HEK293 (cell line): Measurements from ENCODE around the gene TM7SF3.
A peak's percentile ranks its signal among the peaks of the same experiment; 100 is the strongest.

Experiments used
- GLIS2 ChIP-seq: fragments of 450-650 bp; formaldehyde crosslinking; IDR thresholded peaks from 2 replicates; pipeline ENCODE4 v1.5.1; 2016; ENCODE audit warnings: missing biosample characterization, missing genetic modification characterization
- PRDM1 ChIP-seq: fragments of 450-650 bp; formaldehyde crosslinking; IDR thresholded peaks from 2 replicates; pipeline ENCODE4; 2016; ENCODE audit warnings: missing biosample characterization, missing genetic modification characterization
- REPIN1 ChIP-seq: fragments of 450-650 bp; formaldehyde crosslinking; IDR thresholded peaks from 2 replicates; pipeline ENCODE4 v1.5.1; 2017; ENCODE audit warnings: missing biosample characterization, missing genetic modification characterization, low read depth
- SP2 ChIP-seq: fragments of 450-650 bp; formaldehyde crosslinking; IDR thresholded peaks from 2 replicates; pipeline ENCODE4 v1.5.1; 2016; ENCODE audit warnings: missing biosample characterization, missing genetic modification characterization
- TCF7L2 ChIP-seq: IDR thresholded peaks from 2 replicates; pipeline ENCODE4 v1.6.1; 2011; ENCODE audit warnings: low read depth, mild to moderate bottlenecking, inconsistent platforms, low read length, moderate library complexity, borderline replicate concordance
- ZBTB17 ChIP-seq: fragments of 450-650 bp; formaldehyde crosslinking; IDR thresholded peaks from 2 replicates; pipeline ENCODE4 v1.5.1; 2016; ENCODE audit warnings: missing biosample characterization, missing genetic modification characterization
- ZBTB20 ChIP-seq: fragments of 450-650 bp; formaldehyde crosslinking; IDR thresholded peaks from 2 replicates; pipeline ENCODE4 v1.5.1; 2016; ENCODE audit warnings: missing biosample characterization, missing genetic modification characterization
- ZFHX2 ChIP-seq: fragments of 450-650 bp; formaldehyde crosslinking; conservative IDR thresholded peaks from 2 replicates; pipeline ENCODE4 v1.5.1; 2016; ENCODE audit warnings: missing biosample characterization, missing genetic modification characterization
- ZIC2 ChIP-seq: fragments of 450-650 bp; formaldehyde crosslinking; IDR thresholded peaks from 2 replicates; pipeline ENCODE4 v1.5.1; 2016; ENCODE audit warnings: missing biosample characterization, missing genetic modification characterization
- ZNF292 ChIP-seq: fragments of 450-650 bp; formaldehyde crosslinking; IDR thresholded peaks from 2 replicates; pipeline ENCODE4 v1.5.1; 2016; ENCODE audit warnings: low read depth, missing biosample characterization, missing genetic modification characterization, borderline replicate concordance
- ZNF302 ChIP-seq: fragments of 450-650 bp; formaldehyde crosslinking; IDR thresholded peaks from 2 replicates; pipeline ENCODE4 v1.5.1; 2016; ENCODE audit warnings: missing biosample characterization, missing genetic modification characterization, low read depth
- ZNF311 ChIP-seq: fragments of 450-650 bp; formaldehyde crosslinking; IDR thresholded peaks from 2 replicates; pipeline ENCODE4 v1.5.1; 2017; ENCODE audit warnings: missing biosample characterization, missing genetic modification characterization, borderline replicate concordance
- ZNF324 ChIP-seq: fragments of 450-650 bp; formaldehyde crosslinking; IDR thresholded peaks from 2 replicates; pipeline ENCODE4 v1.5.1; 2016; ENCODE audit warnings: missing biosample characterization, missing genetic modification characterization
- ZNF335 ChIP-seq: fragments of 450-650 bp; formaldehyde crosslinking; conservative IDR thresholded peaks from 2 replicates; pipeline ENCODE4 v1.5.1; 2016; ENCODE audit warnings: missing biosample characterization, missing genetic modification characterization
- ZNF501 ChIP-seq: fragments of 450-650 bp; formaldehyde crosslinking; IDR thresholded peaks from 2 replicates; pipeline ENCODE4 v1.5.1; 2016; ENCODE audit warnings: missing biosample characterization, missing genetic modification characterization
- ZNF530 ChIP-seq: fragments of 450-650 bp; formaldehyde crosslinking; IDR thresholded peaks from 2 replicates; pipeline ENCODE4 v1.5.1; 2016; ENCODE audit warnings: low read depth, missing biosample characterization, missing genetic modification characterization
- ZNF596 ChIP-seq: fragments of 450-650 bp; IDR thresholded peaks from 2 replicates; pipeline ENCODE4 v1.5.0; 2018; ENCODE audit warnings: missing biosample characterization, mild to moderate bottlenecking, missing genetic modification characterization, moderate library complexity
- ZNF768 ChIP-seq: fragments of 450-650 bp; formaldehyde crosslinking; IDR thresholded peaks from 2 replicates; pipeline ENCODE4 v1.5.1; 2018; ENCODE audit warnings: missing biosample characterization, mild to moderate bottlenecking, missing genetic modification characterization
- TF ChIP-seq, protein P1 (sequence below): fragments of 450-650 bp; formaldehyde crosslinking; IDR thresholded peaks from 2 replicates; pipeline ENCODE4 v1.5.1; 2016; ENCODE audit warnings: missing biosample characterization, missing genetic modification characterization
- TF ChIP-seq, protein P2 (sequence below): fragments of 450-650 bp; formaldehyde crosslinking; IDR thresholded peaks from 2 replicates; pipeline ENCODE4 v1.5.1; 2017; ENCODE audit warnings: missing biosample characterization, mild to moderate bottlenecking, missing genetic modification characterization, moderate library complexity
- TF ChIP-seq, protein P3 (sequence below): fragments of 450-650 bp; formaldehyde crosslinking; IDR thresholded peaks from 2 replicates; pipeline ENCODE4 v1.5.1; 2017; ENCODE audit warnings: missing biosample characterization, missing genetic modification characterization
- TF ChIP-seq, protein P4 (sequence below): fragments of 450-650 bp; formaldehyde crosslinking; IDR thresholded peaks from 2 replicates; pipeline ENCODE4 v1.5.1; 2016; ENCODE audit warnings: missing biosample characterization, missing genetic modification characterization
- TF ChIP-seq, protein P5 (sequence below): fragments of 450-650 bp; formaldehyde crosslinking; IDR thresholded peaks from 2 replicates; pipeline ENCODE4 v1.5.1; 2016; ENCODE audit warnings: missing biosample characterization, missing genetic modification characterization
- TF ChIP-seq, protein P6 (sequence below): fragments of 450-650 bp; formaldehyde crosslinking; conservative IDR thresholded peaks from 2 replicates; pipeline ENCODE4 v1.5.1; 2016; ENCODE audit warnings: low read depth, missing biosample characterization, missing genetic modification characterization
- TF ChIP-seq, protein P7 (sequence below): fragments of 450-650 bp; formaldehyde crosslinking; IDR thresholded peaks from 2 replicates; pipeline ENCODE4 v1.5.1; 2017; ENCODE audit warnings: missing biosample characterization, missing genetic modification characterization

Gene TM7SF3

DNA sequence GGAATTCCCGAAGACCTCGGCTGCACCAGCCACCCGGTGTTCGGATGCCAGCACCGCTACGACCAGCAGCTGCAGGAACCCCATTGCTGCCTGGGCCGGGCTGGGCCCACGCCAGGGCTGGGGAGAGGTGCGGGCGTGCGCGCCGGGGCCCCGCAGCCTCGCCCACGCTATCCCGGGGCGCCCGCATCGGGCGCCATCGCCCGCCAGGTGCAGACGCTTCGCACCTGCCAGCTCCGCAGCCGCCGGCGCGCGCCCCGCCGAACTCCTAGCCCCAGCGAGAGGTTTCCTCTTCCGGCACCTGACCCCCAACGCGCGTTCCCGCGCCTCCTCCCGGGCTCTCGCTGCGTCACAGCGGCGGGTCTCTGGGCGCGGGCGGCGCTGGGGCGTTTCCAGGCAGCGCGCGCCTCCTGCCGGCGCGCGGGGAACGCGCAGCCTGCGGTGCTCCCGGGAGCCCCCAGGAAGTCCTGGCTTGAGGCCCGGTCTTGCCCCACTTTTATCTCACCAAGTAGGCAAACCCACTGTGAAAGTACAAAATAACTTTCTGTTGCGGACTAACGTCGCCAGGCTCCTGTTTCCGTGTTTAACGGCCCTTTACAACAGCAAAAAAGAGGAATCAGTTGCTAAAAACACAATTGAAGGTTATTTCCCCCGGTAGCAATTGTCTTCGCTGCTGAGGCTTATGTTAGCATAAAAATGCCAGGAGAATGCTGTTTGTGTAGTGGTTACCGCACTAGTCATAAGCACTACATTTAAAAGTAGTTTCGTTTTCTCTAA is at the start of gene TM7SF3 (continued):
- TF ChIP-seq, protein P1, sequence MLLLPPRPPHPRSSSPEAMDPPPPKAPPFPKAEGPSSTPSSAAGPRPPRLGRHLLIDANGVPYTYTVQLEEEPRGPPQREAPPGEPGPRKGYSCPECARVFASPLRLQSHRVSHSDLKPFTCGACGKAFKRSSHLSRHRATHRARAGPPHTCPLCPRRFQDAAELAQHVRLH (tag by site-specific recombination): no peak
- TF ChIP-seq ZNF324 (tag by site-specific recombination): 0 out of 2 replicates have a peak, but pooled peaks have one; percentile 15
- no peak for TF ChIP-seq TCF7L2
- no peak; the same call in 1 of the 2 replicates for TF ChIP-seq ZNF335 (tag by site-specific recombination)
- TF ChIP-seq ZBTB20 (tag by site-specific recombination): peak; percentile 50
- TF ChIP-seq ZNF530 (tag by site-specific recombination): no peak
- TF ChIP-seq ZNF302 (tag by site-specific recombination): no peak
- TF ChIP-seq, protein P2, sequence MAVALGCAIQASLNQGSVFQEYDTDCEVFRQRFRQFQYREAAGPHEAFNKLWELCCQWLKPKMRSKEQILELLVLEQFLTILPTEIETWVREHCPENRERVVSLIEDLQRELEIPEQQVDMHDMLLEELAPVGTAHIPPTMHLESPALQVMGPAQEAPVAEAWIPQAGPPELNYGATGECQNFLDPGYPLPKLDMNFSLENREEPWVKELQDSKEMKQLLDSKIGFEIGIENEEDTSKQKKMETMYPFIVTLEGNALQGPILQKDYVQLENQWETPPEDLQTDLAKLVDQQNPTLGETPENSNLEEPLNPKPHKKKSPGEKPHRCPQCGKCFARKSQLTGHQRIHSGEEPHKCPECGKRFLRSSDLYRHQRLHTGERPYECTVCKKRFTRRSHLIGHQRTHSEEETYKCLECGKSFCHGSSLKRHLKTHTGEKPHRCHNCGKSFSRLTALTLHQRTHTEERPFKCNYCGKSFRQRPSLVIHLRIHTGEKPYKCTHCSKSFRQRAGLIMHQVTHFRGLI (tag by site-specific recombination): peak; percentile 84
- peak; percentile 24; the same call in 1 of the 2 replicates for TF ChIP-seq SP2 (tag by site-specific recombination)
- TF ChIP-seq GLIS2 (tag by site-specific recombination): 0 out of 2 replicates have a peak, but pooled peaks have one; percentile 28
- no peak; the same call in 1 of the 2 replicates for TF ChIP-seq ZBTB17 (tag by site-specific recombination)
- no peak for TF ChIP-seq ZNF311 (tag by site-specific recombination)
- TF ChIP-seq ZIC2 (tag by site-specific recombination): peak; percentile 75
- no peak for TF ChIP-seq ZNF596
- peak; percentile 86 for TF ChIP-seq PRDM1 (tag by site-specific recombination)
- no peak for TF ChIP-seq REPIN1 (tag by site-specific recombination)
- peak; percentile 57; the same call in 1 of the 2 replicates for TF ChIP-seq ZNF768
- TF ChIP-seq, protein P3, sequence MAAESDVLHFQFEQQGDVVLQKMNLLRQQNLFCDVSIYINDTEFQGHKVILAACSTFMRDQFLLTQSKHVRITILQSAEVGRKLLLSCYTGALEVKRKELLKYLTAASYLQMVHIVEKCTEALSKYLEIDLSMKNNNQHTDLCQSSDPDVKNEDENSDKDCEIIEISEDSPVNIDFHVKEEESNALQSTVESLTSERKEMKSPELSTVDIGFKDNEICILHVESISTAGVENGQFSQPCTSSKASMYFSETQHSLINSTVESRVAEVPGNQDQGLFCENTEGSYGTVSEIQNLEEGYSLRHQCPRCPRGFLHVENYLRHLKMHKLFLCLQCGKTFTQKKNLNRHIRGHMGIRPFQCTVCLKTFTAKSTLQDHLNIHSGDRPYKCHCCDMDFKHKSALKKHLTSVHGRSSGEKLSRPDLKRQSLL (tag by site-specific recombination): no peak
- TF ChIP-seq, protein P4, sequence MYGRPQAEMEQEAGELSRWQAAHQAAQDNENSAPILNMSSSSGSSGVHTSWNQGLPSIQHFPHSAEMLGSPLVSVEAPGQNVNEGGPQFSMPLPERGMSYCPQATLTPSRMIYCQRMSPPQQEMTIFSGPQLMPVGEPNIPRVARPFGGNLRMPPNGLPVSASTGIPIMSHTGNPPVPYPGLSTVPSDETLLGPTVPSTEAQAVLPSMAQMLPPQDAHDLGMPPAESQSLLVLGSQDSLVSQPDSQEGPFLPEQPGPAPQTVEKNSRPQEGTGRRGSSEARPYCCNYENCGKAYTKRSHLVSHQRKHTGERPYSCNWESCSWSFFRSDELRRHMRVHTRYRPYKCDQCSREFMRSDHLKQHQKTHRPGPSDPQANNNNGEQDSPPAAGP: no peak
- TF ChIP-seq, protein P5, sequence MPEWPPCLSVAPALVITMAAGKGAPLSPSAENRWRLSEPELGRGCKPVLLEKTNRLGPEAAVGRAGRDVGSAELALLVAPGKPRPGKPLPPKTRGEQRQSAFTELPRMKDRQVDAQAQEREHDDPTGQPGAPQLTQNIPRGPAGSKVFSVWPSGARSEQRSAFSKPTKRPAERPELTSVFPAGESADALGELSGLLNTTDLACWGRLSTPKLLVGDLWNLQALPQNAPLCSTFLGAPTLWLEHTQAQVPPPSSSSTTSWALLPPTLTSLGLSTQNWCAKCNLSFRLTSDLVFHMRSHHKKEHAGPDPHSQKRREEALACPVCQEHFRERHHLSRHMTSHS (tag by site-specific recombination): no peak
- TF ChIP-seq, protein P6, sequence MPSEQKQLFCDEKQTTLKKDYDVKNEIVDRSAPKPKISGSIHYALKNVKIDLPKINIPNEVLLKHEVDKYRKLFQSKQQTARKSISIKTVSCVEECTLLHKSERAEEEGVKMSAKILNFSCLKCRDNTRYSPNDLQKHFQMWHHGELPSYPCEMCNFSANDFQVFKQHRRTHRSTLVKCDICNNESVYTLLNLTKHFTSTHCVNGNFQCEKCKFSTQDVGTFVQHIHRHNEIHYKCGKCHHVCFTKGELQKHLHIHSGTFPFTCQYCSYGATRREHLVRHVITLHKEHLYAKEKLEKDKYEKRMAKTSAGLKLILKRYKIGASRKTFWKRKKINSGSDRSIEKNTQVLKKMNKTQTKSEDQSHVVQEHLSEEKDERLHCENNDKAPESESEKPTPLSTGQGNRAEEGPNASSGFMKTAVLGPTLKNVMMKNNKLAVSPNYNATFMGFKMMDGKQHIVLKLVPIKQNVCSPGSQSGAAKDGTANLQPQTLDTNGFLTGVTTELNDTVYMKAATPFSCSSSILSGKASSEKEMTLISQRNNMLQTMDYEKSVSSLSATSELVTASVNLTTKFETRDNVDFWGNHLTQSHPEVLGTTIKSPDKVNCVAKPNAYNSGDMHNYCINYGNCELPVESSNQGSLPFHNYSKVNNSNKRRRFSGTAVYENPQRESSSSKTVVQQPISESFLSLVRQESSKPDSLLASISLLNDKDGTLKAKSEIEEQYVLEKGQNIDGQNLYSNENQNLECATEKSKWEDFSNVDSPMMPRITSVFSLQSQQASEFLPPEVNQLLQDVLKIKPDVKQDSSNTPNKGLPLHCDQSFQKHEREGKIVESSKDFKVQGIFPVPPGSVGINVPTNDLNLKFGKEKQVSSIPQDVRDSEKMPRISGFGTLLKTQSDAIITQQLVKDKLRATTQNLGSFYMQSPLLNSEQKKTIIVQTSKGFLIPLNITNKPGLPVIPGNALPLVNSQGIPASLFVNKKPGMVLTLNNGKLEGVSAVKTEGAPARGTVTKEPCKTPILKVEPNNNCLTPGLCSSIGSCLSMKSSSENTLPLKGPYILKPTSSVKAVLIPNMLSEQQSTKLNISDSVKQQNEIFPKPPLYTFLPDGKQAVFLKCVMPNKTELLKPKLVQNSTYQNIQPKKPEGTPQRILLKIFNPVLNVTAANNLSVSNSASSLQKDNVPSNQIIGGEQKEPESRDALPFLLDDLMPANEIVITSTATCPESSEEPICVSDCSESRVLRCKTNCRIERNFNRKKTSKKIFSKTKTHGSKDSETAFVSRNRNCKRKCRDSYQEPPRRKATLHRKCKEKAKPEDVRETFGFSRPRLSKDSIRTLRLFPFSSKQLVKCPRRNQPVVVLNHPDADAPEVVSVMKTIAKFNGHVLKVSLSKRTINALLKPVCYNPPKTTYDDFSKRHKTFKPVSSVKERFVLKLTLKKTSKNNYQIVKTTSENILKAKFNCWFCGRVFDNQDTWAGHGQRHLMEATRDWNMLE (tag by site-specific recombination): no peak
- TF ChIP-seq ZFHX2 (tag by site-specific recombination): peak; percentile 60
- TF ChIP-seq, protein P7, sequence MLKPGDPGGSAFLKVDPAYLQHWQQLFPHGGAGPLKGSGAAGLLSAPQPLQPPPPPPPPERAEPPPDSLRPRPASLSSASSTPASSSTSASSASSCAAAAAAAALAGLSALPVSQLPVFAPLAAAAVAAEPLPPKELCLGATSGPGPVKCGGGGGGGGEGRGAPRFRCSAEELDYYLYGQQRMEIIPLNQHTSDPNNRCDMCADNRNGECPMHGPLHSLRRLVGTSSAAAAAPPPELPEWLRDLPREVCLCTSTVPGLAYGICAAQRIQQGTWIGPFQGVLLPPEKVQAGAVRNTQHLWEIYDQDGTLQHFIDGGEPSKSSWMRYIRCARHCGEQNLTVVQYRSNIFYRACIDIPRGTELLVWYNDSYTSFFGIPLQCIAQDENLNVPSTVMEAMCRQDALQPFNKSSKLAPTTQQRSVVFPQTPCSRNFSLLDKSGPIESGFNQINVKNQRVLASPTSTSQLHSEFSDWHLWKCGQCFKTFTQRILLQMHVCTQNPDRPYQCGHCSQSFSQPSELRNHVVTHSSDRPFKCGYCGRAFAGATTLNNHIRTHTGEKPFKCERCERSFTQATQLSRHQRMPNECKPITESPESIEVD (tag by site-specific recombination): peak; percentile 74; the same call in 1 of the 2 replicates
- TF ChIP-seq ZNF292 (tag by site-specific recombination): no peak
- TF ChIP-seq ZNF501: peak; percentile 43; the same call in 1 of the 2 replicates
